Measurements from ENCODE around the gene ZNF91.

- TF ChIP-seq CTCF (conservative IDR thresholded peaks at IDR 0.05): no peak
- TF ChIP-seq EZH2 (IDR thresholded peaks at IDR 0.05; ENCODE audit: low read depth): no peak
Observed at GRCh38 chr19:23409392-23410048, 14.2 kb upstream of the ZNF91 start.
